Suprapubic skin (tissue), 3 donors: Measurements from ENCODE around the gene RNF8.

Source experiments
- CTCF ChIP-seq, 2 donors: fragments of 200-600 bp in 1 of 2; fragments of 450-650 bp in 1 of 2; sonication (generic) in 1 of 2; IDR thresholded peaks; one replicate each; pipeline ENCODE4 v1.5.1; 2016 to 2019; ENCODE audit warnings: antibody characterized with exemption in 2 of 2, mild to moderate bottlenecking in 1 of 2, moderate library complexity in 1 of 2
- POLR2A ChIP-seq, 2 donors: fragments of 450-650 bp; IDR thresholded peaks; one replicate each; pipeline ENCODE4 v1.6.1; 2017; ENCODE audit warnings: antibody characterized with exemption in 2 of 2, mild to moderate bottlenecking in 2 of 2, moderate library complexity in 2 of 2

GRCh38 chr6:37310966-37311365 lies 42.8 kb upstream of the RNF8 start:
- TF ChIP-seq CTCF (IDR thresholded peaks at IDR 0.05), result no peak
- no peak for TF ChIP-seq POLR2A (IDR thresholded peaks at IDR 0.05)
